SK-N-SH treated with all-trans-retinoic acid at 6 μM for 48 hours (cell line): ENCODE measurements around the gene SLC38A9.
A peak's percentile ranks its signal among the peaks of the same experiment; 100 is the strongest.

Experiments used
- ATAC-seq: fragments of 200-7000 bp; cut with Tn5 transposase; 3 replicates; pipeline ENCODE4 v1.9.1; 2020; ENCODE audit warnings: mild to moderate bottlenecking, moderate library complexity
- ARNTL ChIP-seq: fragments of 450-650 bp; formaldehyde crosslinking; IDR thresholded peaks from 2 replicates; pipeline ENCODE4 v1.5.0; 2020; ENCODE audit warnings: low read depth, mild to moderate bottlenecking, moderate library complexity, borderline replicate concordance
- BACH2 ChIP-seq: fragments of 250-450 bp; sonication (Bioruptor Pico); IDR thresholded peaks from 2 replicates; pipeline ENCODE4 v1.9.0; 2021; ENCODE audit warnings: mild to moderate bottlenecking, borderline replicate concordance
- CREB5 ChIP-seq: fragments of 250-450 bp; sonication (Bioruptor Pico); IDR thresholded peaks from 2 replicates; pipeline ENCODE4 v1.5.1; 2020; ENCODE audit warnings: low read depth, mild to moderate bottlenecking, moderate library complexity
- CSDC2 ChIP-seq: fragments of 250-450 bp; sonication (Bioruptor Pico); IDR thresholded peaks from 2 replicates; pipeline ENCODE4 v1.5.0; 2020; ENCODE audit warnings: mild to moderate bottlenecking, moderate library complexity
- CSRNP3 ChIP-seq: fragments of 250-450 bp; sonication (Bioruptor Pico); IDR thresholded peaks from 2 replicates; pipeline ENCODE4 v1.5.1; 2021; ENCODE audit warnings: mild to moderate bottlenecking, moderate library complexity
- ESRRG ChIP-seq: fragments of 250-450 bp; sonication (Bioruptor Pico); IDR thresholded peaks from 2 replicates; pipeline ENCODE4 v1.6.1; 2021; ENCODE audit warnings: mild to moderate bottlenecking
- GLIS3 ChIP-seq: fragments of 250-450 bp; sonication (Bioruptor Pico); IDR thresholded peaks from 2 replicates; pipeline ENCODE4 v1.5.0; 2020; ENCODE audit warnings: mild to moderate bottlenecking, moderate library complexity
- ISL1 ChIP-seq: fragments of 250-450 bp; sonication (Bioruptor Pico); IDR thresholded peaks from 2 replicates; pipeline ENCODE4 v2.1.2; 2022; ENCODE audit warnings: mild to moderate bottlenecking, moderate library complexity
- POU6F1 ChIP-seq: fragments of 250-450 bp; sonication (Bioruptor Pico); IDR thresholded peaks from 2 replicates; pipeline ENCODE4 v1.8.0; 2021; ENCODE audit warnings: low read depth, mild to moderate bottlenecking, moderate library complexity, borderline replicate concordance
- PPARA ChIP-seq: fragments of 250-450 bp; sonication (Bioruptor Pico); IDR thresholded peaks from 2 replicates; pipeline ENCODE4 v1.5.0; 2020; ENCODE audit warnings: mild to moderate bottlenecking, borderline replicate concordance
- RARB ChIP-seq: fragments of 250-450 bp; sonication (Bioruptor Pico); IDR thresholded peaks from 2 replicates; pipeline ENCODE4 v1.8.0; 2021; ENCODE audit warnings: mild to moderate bottlenecking, moderate library complexity
- SNAI2 ChIP-seq: fragments of 250-450 bp; sonication (Bioruptor Pico); IDR thresholded peaks from 2 replicates; pipeline ENCODE4 v1.5.0; 2020; ENCODE audit warnings: mild to moderate bottlenecking, moderate library complexity
- TCF4 ChIP-seq: fragments of 250-450 bp; sonication (Bioruptor Pico); IDR thresholded peaks from 2 replicates; pipeline ENCODE4 v1.8.0; 2021; ENCODE audit warnings: mild to moderate bottlenecking, moderate library complexity, borderline replicate concordance
- TOX ChIP-seq: fragments of 250-450 bp; sonication (Bioruptor Pico); IDR thresholded peaks from 2 replicates; pipeline ENCODE4 v1.8.0; 2021; ENCODE audit warnings: mild to moderate bottlenecking, moderate library complexity, borderline replicate concordance
- TSHZ2 ChIP-seq: fragments of 250-450 bp; sonication (Bioruptor Pico); IDR thresholded peaks from 2 replicates; pipeline ENCODE4 v1.5.0; 2020; ENCODE audit warnings: mild to moderate bottlenecking, moderate library complexity
- ZC3H10 ChIP-seq: fragments of 250-450 bp; sonication (Bioruptor Pico); IDR thresholded peaks from 2 replicates; pipeline ENCODE4 v1.5.1; 2021; ENCODE audit warnings: mild to moderate bottlenecking, moderate library complexity
- ZFP3 ChIP-seq: fragments of 250-450 bp; sonication (Bioruptor Pico); IDR thresholded peaks from 2 replicates; pipeline ENCODE4 v1.5.0; 2020; ENCODE audit warnings: mild to moderate bottlenecking, moderate library complexity
- ZFP30 ChIP-seq: fragments of 450-650 bp; formaldehyde crosslinking; IDR thresholded peaks from 2 replicates; pipeline ENCODE4 v1.5.0; 2022; ENCODE audit warnings: mild to moderate bottlenecking, moderate library complexity
- ZNF565 ChIP-seq: fragments of 450-650 bp; formaldehyde crosslinking; conservative IDR thresholded peaks from 2 replicates; pipeline ENCODE4 v1.5.0; 2020; ENCODE audit warnings: low read depth, mild to moderate bottlenecking, moderate library complexity
- ZNF70 ChIP-seq: fragments of 450-650 bp; formaldehyde crosslinking; IDR thresholded peaks from 2 replicates; pipeline ENCODE4 v1.5.0; 2020; ENCODE audit warnings: mild to moderate bottlenecking, moderate library complexity
- ZNF8 ChIP-seq: fragments of 450-650 bp; formaldehyde crosslinking; IDR thresholded peaks from 2 replicates; pipeline ENCODE4 v1.5.0; 2020; ENCODE audit warnings: mild to moderate bottlenecking, moderate library complexity
- TF ChIP-seq, protein P1 (sequence below): fragments of 250-450 bp; sonication (Bioruptor Pico); IDR thresholded peaks from 2 replicates; pipeline ENCODE4 v1.8.0; 2020; ENCODE audit warnings: mild to moderate bottlenecking, moderate library complexity, borderline replicate concordance

Gene SLC38A9

GRCh38 chr5:55629815-55630214, 82.3 kb downstream of the SLC38A9 start:
- no peak for ATAC-seq
- TF ChIP-seq BACH2 (CRISPR knock-in tag) = no peak
- no peak for TF ChIP-seq SNAI2 (CRISPR knock-in tag)
- TF ChIP-seq CSRNP3 (CRISPR knock-in tag) = no peak
- TF ChIP-seq ZFP30 (CRISPR knock-in tag) = no peak
- TF ChIP-seq ISL1 (CRISPR knock-in tag) = no peak
- no peak for TF ChIP-seq ZNF70 (CRISPR knock-in tag)
- TF ChIP-seq ZNF565 (CRISPR knock-in tag) = no peak
- TF ChIP-seq ESRRG (CRISPR knock-in tag) = no peak
- TF ChIP-seq TOX (CRISPR knock-in tag) = no peak
- TF ChIP-seq GLIS3 (CRISPR knock-in tag) = no peak
- TF ChIP-seq TSHZ2 (CRISPR knock-in tag) = no peak
- no peak for TF ChIP-seq ZC3H10
- no peak for TF ChIP-seq PPARA (CRISPR knock-in tag)
- no peak for TF ChIP-seq TCF4 (CRISPR knock-in tag)
- no peak for TF ChIP-seq ZNF8 (CRISPR knock-in tag)
- TF ChIP-seq POU6F1 (CRISPR knock-in tag) = no peak
- TF ChIP-seq ARNTL = no peak
- TF ChIP-seq, protein P1, sequence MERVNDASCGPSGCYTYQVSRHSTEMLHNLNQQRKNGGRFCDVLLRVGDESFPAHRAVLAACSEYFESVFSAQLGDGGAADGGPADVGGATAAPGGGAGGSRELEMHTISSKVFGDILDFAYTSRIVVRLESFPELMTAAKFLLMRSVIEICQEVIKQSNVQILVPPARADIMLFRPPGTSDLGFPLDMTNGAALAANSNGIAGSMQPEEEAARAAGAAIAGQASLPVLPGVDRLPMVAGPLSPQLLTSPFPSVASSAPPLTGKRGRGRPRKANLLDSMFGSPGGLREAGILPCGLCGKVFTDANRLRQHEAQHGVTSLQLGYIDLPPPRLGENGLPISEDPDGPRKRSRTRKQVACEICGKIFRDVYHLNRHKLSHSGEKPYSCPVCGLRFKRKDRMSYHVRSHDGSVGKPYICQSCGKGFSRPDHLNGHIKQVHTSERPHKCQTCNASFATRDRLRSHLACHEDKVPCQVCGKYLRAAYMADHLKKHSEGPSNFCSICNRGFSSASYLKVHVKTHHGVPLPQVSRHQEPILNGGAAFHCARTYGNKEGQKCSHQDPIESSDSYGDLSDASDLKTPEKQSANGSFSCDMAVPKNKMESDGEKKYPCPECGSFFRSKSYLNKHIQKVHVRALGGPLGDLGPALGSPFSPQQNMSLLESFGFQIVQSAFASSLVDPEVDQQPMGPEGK (CRISPR knock-in tag) = no peak
- TF ChIP-seq RARB (CRISPR knock-in tag) = no peak
- TF ChIP-seq ZFP3 (CRISPR knock-in tag) = no peak

DNA sequence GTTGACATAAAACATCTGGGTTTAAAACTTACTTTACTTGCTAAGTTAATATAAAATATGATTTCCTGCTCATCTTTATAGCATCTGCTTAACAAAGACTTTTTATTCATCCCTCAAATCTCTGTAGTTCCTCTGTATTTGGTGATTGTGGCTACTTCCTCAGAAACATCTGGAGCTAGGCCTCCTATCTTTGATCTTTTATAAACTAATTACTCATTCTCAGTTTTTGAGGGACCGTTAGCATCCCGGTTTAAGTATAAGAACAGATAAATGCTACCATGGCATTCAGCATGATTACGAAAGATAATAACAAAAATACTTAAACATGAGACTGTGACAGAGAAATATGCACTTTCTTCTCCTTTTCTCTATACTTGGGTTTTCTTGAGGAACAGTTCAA, 85.3 kb downstream of the SLC38A9 start:
- ATAC-seq = no peak
- TF ChIP-seq POU6F1 (CRISPR knock-in tag) (no peak), CREB5 (CRISPR knock-in tag) (no peak), PPARA (CRISPR knock-in tag) (no peak), ZFP30 (CRISPR knock-in tag) (no peak), CSDC2 (no peak), TCF4 (CRISPR knock-in tag) (peak; percentile 67; the same call in 1 of the 2 replicates), ESRRG (CRISPR knock-in tag) (no peak)
